AG20443 (cell line): ENCODE results near the gene NDE1.
"Not testable (repeated sequence)": the region's sequence is repeated elsewhere in the genome, so short reads cannot be mapped to it uniquely, and the experiment has no call there.

Source experiments
- DNase-seq: peaks from one replicate; pipeline ENCODE4 v3.0.0; 2012; ENCODE audit warnings: low spot score, mixed read lengths

Gene NDE1

DNA sequence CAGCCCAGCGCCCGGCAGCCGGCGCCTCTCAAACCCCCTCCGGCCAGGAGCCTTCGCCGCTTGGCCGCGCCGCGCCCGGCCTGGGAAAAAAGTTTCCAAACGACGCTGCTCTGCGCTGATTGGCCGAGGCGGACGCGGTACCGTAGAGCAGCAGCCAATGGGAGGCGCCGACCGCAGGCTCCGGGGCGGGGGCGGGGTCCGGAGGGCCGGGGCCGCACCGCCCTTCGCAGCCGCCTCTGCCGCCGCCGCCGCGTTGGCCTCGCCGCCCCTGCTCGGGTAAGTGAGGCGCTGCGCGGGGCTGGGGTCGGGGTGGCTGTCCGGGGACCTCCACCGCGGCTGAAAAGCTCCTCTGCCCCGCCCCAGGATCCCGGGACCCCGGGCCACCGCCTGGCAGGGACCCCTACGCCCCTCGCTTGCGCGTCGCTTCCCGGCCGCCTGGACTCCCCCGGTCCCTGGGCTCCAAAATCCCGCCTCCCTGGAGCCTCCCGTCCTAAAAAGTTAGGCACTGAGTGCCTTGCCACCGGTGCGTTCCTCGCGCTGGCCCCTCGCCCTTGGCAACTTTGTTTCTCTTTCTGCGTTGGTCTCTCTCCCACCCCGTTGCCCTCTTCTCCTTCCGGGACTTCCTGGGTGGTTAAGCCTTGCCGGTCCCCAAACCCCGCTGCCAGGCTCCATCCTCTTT lies at the start of gene NDE1:
Gene NDE1, plus strand, starts transcription at position 227 of the 679 bp plus-strand sequence. CDS start 14,534 bp downstream, outside the sequence.
- DNase-seq, result peak; percentile 97

GRCh38 chr16:15601212-15601879 lies 48.7 kb upstream of the NDE1 start:
- DNase-seq, result no peak

DNA sequence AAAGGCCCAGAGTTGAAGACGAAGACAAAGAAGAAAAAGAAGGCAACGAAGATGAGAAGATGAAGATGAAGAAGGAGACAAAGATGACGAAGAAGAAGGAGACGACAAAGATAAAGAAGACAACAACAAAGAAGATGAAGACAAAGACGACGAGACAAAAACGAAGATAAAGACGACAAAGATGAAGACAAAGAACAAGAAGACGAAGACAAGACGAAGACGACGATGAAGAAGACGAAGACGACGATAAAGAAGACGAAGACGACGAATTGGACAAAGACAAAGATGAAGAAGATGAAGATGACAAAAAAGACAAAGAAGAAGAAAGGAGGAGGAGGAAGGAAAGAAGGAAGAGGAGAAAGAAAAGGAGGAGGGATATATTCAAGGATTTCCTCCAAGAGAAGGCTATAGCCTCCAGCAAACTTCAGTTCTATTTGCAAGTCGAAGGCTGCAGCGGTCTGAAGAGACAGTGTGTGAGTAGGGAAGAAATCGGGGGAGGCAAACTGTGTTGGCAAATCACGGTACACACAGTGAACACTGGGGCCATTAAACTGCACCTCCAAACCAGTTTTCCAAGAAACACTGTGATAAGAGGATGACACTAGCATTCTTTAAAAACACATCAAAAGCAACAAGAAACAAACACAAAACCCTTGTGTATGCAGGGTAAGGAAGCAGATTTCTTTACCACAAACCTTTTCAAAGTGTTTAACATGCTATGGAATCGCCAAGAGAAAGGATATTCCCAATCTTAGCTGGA lies 47.6 kb upstream of the NDE1 start:
- no peak for DNase-seq

DNA sequence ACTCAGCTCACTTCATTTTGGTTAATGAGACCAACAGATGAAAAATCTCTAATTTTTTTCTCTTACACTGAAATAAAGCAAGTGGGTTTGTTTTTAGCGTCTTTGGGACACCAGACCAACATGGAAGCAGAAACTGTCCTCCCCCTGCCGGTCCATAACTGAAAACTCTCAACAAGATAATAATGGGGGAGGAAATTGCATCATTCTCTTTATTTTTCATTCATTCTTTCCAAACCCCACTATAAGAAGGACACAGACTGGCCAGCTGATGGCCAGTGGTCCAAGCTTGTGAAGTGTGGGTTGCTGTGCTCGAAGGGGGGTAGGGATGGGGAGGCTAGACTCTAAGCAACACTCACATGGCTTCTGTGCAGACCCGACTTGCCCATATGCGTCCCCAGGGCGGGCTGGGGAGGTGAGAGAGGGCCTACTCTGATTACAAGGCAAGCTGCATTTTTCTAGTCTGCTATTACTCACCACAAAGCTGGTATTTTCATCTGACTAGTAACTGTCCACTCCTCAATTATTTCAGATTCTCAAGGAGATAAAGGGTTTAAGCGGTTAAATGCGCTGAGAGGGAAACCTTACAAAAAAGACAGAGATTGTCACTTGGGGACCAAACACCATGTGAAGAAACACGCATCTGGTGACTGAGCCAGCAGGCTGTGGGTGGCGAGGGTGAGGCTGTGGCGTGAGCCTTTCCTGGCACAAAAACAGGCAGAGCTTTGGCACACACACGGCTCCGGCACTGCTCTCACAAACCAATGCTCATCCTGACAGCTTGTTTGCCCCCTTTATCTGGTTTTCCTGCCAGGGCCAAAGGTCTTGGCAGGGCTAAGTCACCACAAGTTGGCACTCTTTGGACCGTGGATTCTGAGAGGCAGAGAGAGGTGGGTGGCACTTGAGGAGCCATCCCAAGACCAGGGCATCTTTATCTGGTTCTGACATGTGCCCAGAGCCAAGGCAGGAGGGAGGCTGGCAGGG lies 45.3 kb upstream of the NDE1 start:
- no peak for DNase-seq

DNA sequence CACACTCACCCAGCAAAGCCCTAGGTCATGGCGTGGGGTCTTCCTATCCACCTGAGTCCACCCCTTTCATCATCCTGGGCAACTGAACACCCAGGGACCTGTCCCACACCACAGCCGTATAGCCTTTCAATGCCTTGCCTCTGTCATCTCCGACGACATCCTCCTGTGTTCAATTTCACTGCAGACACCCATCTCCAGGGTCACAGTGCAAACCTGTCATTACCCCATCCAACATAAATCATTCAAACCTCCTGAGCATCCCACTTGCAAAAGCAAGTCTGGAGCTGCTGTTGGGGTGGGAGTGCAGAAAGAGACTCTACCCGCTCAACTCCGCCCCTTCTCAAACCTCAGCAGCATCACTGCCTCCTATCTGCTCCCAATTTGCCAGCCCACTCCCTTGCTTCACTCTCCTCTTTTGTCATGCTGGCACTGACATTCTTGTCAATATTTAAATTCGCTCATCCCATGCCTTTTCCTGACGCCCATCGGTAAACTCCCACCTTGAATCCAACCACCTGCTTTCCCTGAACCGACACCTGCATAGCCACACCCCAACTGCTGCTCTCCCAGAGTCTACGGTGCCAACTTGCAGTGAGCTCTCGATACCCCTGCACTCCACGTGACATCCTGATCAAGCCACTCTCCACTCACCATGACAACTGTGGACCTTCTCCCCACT lies 44.1 kb upstream of the NDE1 start:
- no peak for DNase-seq

DNA sequence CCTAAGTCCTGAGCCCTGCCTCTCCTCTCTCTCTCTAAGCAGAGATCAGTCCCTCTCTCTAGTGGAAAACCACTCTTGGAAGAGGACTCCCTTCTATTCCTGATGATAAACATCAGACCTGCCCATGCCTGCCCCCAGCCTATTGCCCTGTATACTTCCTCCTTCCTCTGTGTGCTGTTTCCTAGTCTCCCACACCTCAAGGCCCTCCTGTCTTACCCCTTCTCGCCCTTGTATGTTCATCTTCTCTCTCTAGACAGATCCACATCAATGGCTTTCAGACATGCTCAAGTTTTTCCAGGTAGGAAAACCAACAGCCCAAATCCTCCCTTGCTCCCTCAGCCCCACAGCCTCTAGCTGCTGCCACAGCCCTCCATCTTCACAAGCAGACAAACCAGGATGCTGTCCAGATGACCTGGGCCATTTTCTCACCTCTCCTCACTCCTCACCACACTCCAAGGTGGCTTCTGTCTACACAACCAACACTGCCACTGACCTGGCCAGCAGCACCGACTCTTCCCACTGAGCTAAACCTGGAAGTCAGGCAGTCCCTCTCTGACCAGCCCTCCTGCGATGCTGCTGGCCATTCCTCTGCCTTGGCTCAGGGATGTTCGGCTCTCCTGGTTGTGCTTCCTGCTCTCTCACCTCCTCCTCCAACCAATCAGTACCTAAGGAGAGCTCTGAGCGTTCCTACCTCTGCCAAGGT lies 43.4 kb upstream of the NDE1 start:
- no peak for DNase-seq

- not testable (repeated sequence) for DNase-seq
These were observed 42.8 kb upstream of the NDE1 start for GRCh38 chr16:15607221-15607699.

DNA sequence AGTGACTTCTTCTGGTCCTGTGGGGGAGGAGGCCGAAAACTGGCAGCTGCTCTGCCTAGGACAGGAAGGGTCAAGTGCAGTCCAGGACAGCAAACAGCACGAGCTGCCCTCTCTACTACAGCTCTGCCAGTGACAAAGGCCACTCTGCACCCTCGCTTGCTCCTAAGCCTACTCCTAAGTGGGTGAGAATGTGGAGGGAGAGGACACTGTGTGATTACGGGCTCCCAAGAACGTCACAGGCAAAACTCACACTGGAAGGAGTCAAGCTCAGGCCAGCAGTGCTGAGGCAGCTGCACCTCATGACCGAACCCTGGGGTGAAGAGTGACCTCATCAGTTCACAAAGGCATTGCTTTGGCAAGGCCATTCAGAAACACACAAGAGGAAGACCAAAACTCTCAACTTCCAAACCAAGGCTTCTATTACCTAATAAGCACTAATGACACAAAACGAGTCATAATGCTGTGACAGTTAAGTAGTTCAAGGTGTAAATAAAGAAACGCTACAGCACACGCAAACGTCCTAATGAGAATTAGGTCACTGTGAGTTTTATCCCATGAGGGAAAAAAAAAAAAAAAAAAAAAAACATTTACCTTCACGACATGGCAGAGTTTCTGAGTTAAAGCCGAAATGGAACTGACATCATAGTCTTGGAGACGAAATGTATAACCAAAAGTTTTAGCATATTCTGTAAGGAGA lies 42.2 kb upstream of the NDE1 start:
- no peak for DNase-seq

GRCh38 chr16:15608398-15609285 lies 41.4 kb upstream of the NDE1 start:
- DNase-seq, result no peak

- no peak for DNase-seq
These were observed 40.8 kb upstream of the NDE1 start for GRCh38 chr16:15609286-15609649.

GRCh38 chr16:15610369-15610871 lies 39.6 kb upstream of the NDE1 start:
- peak; percentile 53 for DNase-seq

GRCh38 chr16:15611610-15612009 lies 38.4 kb upstream of the NDE1 start:
- no peak for DNase-seq

GRCh38 chr16:15613676-15614075 lies 36.4 kb upstream of the NDE1 start:
- no peak for DNase-seq

- DNase-seq, result no peak
These were observed 34.0 kb upstream of the NDE1 start for GRCh38 chr16:15616012-15616411.

DNA sequence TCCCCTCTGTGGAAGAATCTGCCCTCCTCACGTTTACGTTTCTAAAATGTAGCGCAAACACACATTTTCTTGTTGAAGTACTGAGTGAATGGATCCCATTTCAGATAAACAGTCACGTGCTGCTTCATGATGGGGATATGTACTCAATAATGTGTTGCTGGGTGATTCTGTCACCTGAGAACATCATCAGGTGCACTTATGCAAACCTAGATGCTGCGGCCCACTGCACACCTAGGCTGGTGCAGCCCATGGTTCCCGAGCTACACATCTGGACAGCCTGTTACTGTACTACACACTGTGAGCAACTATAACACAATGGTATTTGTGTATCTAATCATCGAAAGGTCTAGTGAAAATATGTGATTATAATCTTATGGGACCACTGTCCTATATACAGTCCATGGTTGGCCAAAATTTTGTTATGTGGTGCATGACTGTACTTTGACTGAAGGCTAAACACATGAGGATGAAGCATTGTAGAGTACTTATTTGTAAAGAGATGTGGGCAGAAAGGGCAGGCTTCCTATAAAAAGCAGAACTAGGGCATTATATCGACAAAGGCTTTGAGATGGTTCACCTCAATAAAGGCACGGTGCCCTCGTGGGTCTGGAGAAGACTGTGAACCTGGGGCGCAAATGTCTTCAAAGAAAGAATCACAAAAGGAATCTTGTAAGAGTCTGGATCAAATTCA lies 33.4 kb upstream of the NDE1 start:
- DNase-seq, result no peak

DNA sequence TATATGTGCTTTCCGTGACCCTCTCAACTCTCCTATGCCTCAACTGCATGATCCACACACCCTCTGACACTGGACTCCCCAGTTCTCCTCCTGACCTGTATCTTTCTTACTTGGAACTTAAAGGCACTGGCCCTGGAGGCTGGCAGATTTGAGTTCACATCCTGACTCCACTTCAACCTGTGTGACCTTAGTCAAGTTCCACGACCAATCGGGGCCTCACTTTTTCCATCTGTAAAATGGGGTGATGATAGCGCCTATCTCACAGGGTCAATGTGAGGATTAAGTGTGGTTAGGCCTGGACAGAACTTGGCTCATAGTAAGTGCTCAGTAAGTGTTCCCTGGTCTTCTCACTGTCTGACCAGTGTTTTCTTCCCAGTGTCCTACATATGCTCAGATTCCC lies 32.1 kb upstream of the NDE1 start:
- DNase-seq, result no peak

DNA sequence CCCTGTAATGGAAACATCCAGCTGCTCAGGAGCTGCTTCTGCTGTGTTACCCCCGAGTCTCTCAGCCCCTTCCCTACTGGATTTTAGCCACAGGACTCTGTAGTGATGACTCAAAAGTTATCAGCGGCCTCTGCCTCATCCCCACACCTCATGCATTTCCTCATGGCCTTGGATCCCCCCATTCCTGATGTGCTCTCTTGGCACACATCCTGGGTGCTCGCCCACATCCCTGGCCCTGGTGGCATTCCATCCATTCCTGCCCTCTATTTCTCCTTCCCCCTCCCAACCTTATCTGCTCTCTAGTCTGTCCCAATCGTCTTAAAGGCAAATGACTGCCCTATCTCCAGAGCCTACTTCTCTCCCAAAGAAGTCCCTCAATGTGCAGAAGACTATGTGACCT lies 31.7 kb upstream of the NDE1 start:
- DNase-seq, result peak; percentile 64

DNA sequence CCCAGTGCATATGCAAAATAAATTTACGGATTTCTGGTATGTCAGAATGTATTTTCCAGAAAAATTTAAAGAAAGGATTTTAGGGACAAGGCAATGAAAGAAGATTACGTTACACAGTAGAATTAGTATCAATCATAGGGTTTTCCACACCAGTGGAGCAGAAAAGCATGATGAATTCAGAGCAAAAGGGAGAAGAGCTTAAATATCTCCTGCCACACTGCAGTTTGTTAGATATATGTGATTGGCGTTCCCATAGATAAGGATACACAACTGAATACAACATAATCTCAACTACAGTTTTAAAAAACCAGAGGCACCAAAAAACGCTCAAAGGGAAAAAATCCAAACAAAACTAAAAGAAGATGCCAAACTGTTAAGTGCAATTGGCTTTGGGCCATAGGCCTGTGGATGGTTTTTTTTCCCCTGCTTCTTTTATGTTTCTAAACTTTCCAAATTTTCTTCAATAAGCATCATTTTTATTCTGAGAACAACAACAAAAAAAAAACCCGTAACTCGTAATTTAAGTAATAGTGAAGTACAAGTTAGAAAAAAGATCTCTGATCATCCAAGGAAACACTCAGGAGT lies 29.3 kb upstream of the NDE1 start:
- DNase-seq, result no peak
